GM12892 (cell line): ENCODE data around the gene GNB1.

Experiments used
- DNase-seq: peaks from one replicate; pipeline ENCODE4 v3.0.0; 2011; ENCODE audit not compliant: insufficient read length
- FAIRE-seq: peaks from 2 replicates; lab custom pipeline; 2011; peaks lifted over from hg19 to GRCh38; lab: Jason Lieb, UNC
- POLR2A ChIP-seq: IDR thresholded peaks from 2 replicates; pipeline ENCODE4 v1.6.1; 2011; ENCODE audit warnings: low read depth, low read length, control low read depth
- POLR2AphosphoS5 ChIP-seq: IDR thresholded peaks from 2 replicates; pipeline ENCODE4 v1.6.1; 2011; ENCODE audit warnings: low read depth, low read length, control low read depth
- TAF1 ChIP-seq: IDR thresholded peaks from 2 replicates; pipeline ENCODE4 v1.6.1; 2011; ENCODE audit warnings: low read depth, mild to moderate bottlenecking, control low read depth, low read length, borderline replicate concordance

The GNB1 gene

GRCh38 chr1:1788646-1789431 is 102.0 kb downstream of the GNB1 start:
- FAIRE-seq (no peak), DNase-seq (no peak)
- TF ChIP-seq POLR2AphosphoS5 (no peak), POLR2A (no peak), TAF1 (no peak)

DNA sequence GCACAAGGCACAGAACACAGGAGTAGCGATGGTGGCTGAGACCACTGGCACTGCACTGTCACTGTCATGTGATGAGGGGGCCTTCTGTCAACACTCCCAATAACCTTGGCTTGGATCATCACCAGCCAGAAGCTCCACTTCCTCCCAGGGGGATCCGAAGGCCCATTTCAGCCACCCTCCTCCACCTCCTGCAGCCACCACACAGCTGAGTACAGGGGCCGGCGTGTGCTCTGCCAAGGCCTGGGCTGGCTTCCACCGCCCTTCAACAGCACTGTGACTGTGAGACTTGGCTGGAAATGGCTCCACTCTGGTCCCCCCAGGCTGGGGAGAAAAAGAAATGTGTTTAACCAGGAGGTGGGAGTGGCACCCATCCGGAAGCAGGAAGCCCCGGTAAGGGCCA is 102.8 kb downstream of the GNB1 start:
- FAIRE-seq, result no peak
- no peak for TF ChIP-seq POLR2A
- TF ChIP-seq POLR2AphosphoS5, result no peak
- no peak for TF ChIP-seq TAF1
- no peak for DNase-seq

GRCh38 chr1:1786836-1787605 is 103.9 kb downstream of the GNB1 start:
- TF ChIP-seq TAF1, result no peak
- TF ChIP-seq POLR2AphosphoS5, result no peak
- TF ChIP-seq POLR2A, result no peak
- FAIRE-seq (no peak), DNase-seq (no peak)

GRCh38 chr1:1785666-1786065 is 105.2 kb downstream of the GNB1 start:
- TF ChIP-seq POLR2AphosphoS5 (no peak), TAF1 (no peak), POLR2A (no peak)
- no peak for DNase-seq
- FAIRE-seq, result no peak

GRCh38 chr1:1784933-1785332 is 106.0 kb downstream of the GNB1 start:
- DNase-seq (no peak), FAIRE-seq (no peak)
- TF ChIP-seq POLR2AphosphoS5 (no peak), POLR2A (no peak), TAF1 (no peak)

- TF ChIP-seq POLR2AphosphoS5 (no peak), TAF1 (no peak), POLR2A (no peak; the same call in 1 of the 2 replicates)
- DNase-seq (no peak), FAIRE-seq (no peak)
Measured at GRCh38 chr1:1783320-1783719, 107.6 kb downstream of the GNB1 start.

GRCh38 chr1:1782399-1783221 is 108.3 kb downstream of the GNB1 start:
- DNase-seq (no peak), FAIRE-seq (no peak)
- TF ChIP-seq POLR2AphosphoS5 (peak; percentile 30; the same call in 1 of the 2 replicates), POLR2A (no peak), TAF1 (no peak)

- DNase-seq, result no peak
- TF ChIP-seq TAF1, result no peak
- no peak for TF ChIP-seq POLR2AphosphoS5
- peak; percentile 56 for FAIRE-seq
Measured at GRCh38 chr1:1781526-1781903, 109.4 kb downstream of the GNB1 start.

- TF ChIP-seq POLR2A, result no peak
- TF ChIP-seq POLR2AphosphoS5, result no peak
- TF ChIP-seq TAF1, result no peak
- DNase-seq, result no peak
- no peak for FAIRE-seq
Measured at GRCh38 chr1:1780598-1781525, 110.0 kb downstream of the GNB1 start.
